IPS DF 6.9 (cell line): ENCODE data around the gene FABP2.
"Not testable (repeated sequence)": the region's sequence is repeated elsewhere in the genome, so short reads cannot be mapped to it uniquely, and the experiment has no call there.

Experiments used
- DNase-seq: peaks from one replicate; pipeline ENCODE4 v3.0.0-alpha.2; 2013; ENCODE audit warnings: low read depth, low spot score
- H3K27ac ChIP-seq: one replicate; pipeline ENCODE4 v1.5.1; 2013; ENCODE audit warnings: low read length, control low read depth
- H3K27me3 ChIP-seq: 2 replicates; pipeline ENCODE4 v1.6.1; 2013; ENCODE audit warnings: mild to moderate bottlenecking, low read length; ENCODE audit not compliant: control insufficient read depth, insufficient read depth
- H3K36me3 ChIP-seq: 2 replicates; pipeline ENCODE4 v1.6.1; 2013; ENCODE audit warnings: low read length; ENCODE audit not compliant: control insufficient read depth, insufficient read depth
- H3K4me1 ChIP-seq: 2 replicates; pipeline ENCODE4 v1.6.1; 2013; ENCODE audit warnings: low read length; ENCODE audit not compliant: control insufficient read depth, insufficient read depth
- H3K4me3 ChIP-seq: 2 replicates; pipeline ENCODE4 v1.5.1; 2013; ENCODE audit warnings: mild to moderate bottlenecking, low read length
- H3K9me3 ChIP-seq: 2 replicates; pipeline ENCODE4 v1.6.1; 2013; ENCODE audit warnings: low read length, inconsistent platforms; ENCODE audit not compliant: control insufficient read depth, insufficient read depth
- WGBS: extraction: QIAGEN DNeasy Blood & Tissue Kit; methylation state at CpG from one replicate; pipeline ENCODE4 v1.1.7; 2013; ENCODE audit warnings: mixed read lengths, missing lambda C conversion rate; ENCODE audit not compliant: insufficient read length, insufficient coverage; 5-methylcytosine and 5-hydroxymethylcytosine counted together

Gene FABP2

DNA sequence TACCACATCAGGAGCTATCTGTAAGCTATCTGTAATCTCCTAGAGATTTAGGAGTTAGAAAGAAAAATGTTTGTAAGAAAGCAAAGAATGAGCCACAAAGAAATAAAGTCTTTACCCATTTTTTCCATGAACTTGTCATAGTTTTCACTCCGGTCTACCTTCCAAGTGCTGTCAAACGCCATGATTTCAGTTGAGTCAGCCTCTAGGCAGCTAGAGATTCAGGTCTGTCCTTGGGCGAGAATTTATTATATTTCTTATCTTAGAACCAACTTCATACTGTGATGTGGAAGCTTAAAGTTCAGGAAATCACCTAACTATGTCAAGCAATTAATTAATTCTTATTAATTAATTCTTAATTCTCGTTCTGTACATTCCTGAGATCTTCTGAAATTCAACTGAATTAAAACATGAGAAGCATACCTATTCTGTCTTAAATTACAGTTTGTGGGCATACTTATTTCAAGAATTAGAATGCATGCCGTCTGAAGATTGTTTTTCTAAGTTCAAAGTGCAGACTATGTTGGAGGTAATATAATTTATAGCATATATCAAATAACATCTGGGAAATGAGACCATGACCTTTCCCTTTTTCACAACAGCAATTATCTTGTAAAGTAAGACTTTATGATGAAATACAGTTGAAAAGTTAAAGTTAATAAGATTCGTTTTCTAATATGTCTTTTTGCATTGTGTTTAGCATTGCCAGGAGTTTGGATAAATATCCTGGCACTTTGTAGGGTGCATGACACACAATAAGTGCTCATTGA is at the start of gene FABP2:
FABP2 (minus strand) TSS at position 218 of the 767 bp plus-strand sequence; CDS start at position 182, 36 bp downstream.
- WGBS: 100% methylated on average over 1 of the region's 6 CpGs
- no peaks in the 10 kb centered on the region for H3K9me3 ChIP-seq

DNA sequence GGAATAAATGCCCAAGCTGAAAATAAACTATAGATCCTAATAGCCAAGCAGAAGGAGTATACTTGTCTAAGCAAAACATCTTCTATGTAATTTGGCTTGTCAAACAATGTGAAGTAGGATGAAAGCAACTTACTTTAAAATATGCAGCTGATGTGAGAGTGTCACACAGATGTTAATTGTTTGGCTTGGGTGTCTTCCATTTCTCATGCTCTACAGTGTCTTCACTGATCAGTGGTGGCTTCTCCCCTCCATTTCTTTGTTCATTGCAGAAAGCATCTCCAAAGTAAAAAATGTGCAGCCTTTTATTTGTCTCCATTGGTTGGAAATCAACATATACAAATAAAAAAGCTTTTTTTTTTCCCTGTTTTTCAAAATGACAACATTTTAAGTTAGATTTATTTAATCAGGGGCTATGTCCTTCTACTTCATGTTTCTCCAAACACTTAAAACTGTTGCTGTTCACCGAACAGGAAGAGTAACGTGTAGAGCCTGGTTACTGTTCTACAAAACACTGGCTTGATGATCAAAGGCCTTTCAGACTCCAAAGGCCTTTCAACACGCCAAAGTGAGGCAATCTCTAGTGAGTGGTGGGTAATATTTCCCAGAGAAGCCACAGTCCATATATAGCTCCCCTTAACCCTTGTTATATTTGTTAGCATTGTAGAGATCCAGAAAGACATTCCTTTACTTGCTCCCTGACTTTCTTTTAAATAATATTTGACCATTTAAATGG is 49.2 kb upstream of the FABP2 start:
- H3K27me3 ChIP-seq, DNase-seq, H3K9me3 ChIP-seq, H3K4me3 ChIP-seq, H3K36me3 ChIP-seq, H3K4me1 ChIP-seq, H3K27ac ChIP-seq: not testable (repeated sequence)
- no CpG with 5 or more reads among the region's 3 CpGs for WGBS

More for the DNA sequence above, at the start of gene FABP2:
- no peaks in the 10 kb centered on the region for H3K27me3 ChIP-seq
- no peak within 1 kb of the TSS for H3K4me3 ChIP-seq
- no peak for DNase-seq
- no peaks in the 10 kb centered on the region for H3K4me1 ChIP-seq
- H3K27ac ChIP-seq: no peak within 1 kb of the TSS
- no peaks in the 10 kb centered on the region for H3K36me3 ChIP-seq

DNA sequence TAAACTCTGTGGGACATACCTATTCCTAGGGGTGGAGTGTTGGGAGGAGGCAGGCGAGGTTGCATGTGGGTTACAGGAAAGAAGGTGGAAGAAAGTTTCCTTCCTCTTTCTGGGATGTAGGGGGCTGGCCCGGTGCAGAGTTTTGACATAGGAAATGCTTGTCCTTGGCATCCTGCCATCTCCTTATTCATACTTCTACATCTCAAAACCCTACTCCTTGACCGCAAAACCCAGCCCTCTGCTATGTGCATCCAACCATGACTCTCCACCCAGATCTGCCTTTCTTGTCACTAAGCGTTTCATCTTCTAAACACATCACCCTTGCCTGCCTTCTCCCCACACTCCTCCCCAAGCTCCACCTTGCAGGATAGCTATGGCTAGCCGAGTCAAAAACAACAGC is 48.5 kb upstream of the FABP2 start:
- H3K27ac ChIP-seq, DNase-seq, H3K27me3 ChIP-seq, H3K9me3 ChIP-seq, H3K36me3 ChIP-seq, H3K4me1 ChIP-seq, H3K4me3 ChIP-seq: not testable (repeated sequence)
- no CpG with 5 or more reads among the region's 5 CpGs for WGBS

DNA sequence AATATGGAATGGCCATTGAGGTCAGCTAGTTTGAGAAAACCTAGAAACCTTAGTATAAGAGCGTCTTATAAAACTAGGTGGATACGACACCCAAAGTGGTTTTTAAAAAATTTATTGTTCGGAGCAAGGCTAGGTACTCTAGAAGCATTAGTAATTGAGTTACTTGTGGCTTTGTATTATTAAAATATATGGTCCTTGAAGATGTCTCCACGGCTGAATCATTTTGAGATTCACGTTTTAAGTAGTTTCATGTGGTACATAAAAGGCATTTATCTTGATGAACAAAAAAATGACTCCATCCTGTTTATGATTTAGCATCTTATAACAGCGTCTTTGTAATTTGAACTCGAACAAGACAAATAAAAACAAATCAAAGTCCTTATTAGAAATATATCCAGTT is 44.9 kb upstream of the FABP2 start:
- H3K36me3 ChIP-seq, H3K4me1 ChIP-seq: not testable (repeated sequence)
- no CpG with 5 or more reads among the region's 7 CpGs for WGBS

DNA sequence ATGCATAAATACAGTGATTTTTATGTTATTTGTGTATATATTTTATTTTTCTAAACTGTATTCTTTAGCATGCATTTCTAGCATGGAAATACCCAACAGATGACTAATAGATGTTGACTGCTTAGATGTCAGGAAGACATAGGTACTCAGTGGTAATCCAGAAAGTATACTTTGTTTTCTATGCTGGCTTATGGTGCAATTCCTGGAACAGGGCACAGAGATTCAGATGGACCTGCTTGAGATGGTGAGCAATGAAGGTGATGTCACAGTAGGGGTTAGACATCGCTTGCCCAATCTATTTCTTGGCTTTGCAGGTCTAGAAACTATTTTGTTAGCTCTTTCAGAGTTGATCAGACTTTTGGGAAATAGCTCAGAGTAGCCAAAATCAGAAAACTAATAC is 42.3 kb upstream of the FABP2 start:
- H3K27ac ChIP-seq, H3K27me3 ChIP-seq, H3K9me3 ChIP-seq, H3K36me3 ChIP-seq, H3K4me3 ChIP-seq, H3K4me1 ChIP-seq, DNase-seq: not testable (repeated sequence)
- whole genome bisulfite sequencing: no CpG with 5 or more reads among the region's 1 CpG

More for the DNA sequence above, 44.9 kb upstream of the FABP2 start:
- not testable (repeated sequence) for H3K9me3 ChIP-seq, DNase-seq, H3K27me3 ChIP-seq, H3K4me3 ChIP-seq, H3K27ac ChIP-seq

DNA sequence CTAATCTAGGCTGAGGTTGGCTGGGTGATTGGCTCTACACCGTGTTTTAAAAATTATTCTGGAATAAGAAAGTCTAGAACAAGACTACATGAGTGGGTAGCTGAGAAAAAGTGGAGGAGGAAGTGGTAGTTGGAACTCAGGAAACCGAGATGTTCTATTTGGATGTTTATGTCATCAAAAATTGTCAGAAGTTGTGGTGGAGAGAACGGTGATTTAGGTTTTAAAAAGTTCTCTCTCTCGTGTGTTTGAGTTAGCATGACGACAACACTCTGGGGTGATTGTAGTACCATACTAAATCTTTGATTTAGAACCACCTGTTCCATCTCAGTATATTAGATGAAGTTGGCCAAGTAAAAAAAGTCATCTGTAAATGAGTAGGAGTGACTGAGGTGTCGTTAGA is 41.4 kb upstream of the FABP2 start:
- not testable (repeated sequence) for H3K27ac ChIP-seq, DNase-seq, H3K36me3 ChIP-seq, H3K4me1 ChIP-seq, H3K9me3 ChIP-seq, H3K4me3 ChIP-seq, H3K27me3 ChIP-seq
- WGBS: 100% methylated on average over 2 of the region's 6 CpGs

DNA sequence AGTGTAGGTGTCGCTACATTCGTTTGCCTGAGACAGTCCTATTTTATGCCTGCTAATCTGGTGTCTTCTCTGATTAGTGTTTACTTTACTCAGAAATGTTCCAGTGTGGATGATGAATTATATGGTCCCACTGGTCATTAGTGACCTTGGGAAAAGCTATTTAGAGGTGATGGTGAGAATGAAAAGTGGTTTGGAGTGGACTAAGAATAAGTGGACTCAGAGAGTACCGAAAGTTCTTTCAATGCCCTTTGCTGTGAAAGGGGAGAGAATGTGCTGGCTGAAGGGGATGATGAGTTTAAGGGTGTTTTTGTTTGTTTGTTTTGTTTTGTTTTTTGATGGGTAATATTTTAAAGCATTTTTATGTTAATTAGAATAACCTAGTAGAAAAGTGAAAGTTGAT is 40.5 kb upstream of the FABP2 start:
- not testable (repeated sequence) for H3K4me3 ChIP-seq, H3K27me3 ChIP-seq, H3K27ac ChIP-seq, H3K4me1 ChIP-seq, H3K36me3 ChIP-seq, DNase-seq, H3K9me3 ChIP-seq
- no CpG with 5 or more reads among the region's 3 CpGs for WGBS

DNA sequence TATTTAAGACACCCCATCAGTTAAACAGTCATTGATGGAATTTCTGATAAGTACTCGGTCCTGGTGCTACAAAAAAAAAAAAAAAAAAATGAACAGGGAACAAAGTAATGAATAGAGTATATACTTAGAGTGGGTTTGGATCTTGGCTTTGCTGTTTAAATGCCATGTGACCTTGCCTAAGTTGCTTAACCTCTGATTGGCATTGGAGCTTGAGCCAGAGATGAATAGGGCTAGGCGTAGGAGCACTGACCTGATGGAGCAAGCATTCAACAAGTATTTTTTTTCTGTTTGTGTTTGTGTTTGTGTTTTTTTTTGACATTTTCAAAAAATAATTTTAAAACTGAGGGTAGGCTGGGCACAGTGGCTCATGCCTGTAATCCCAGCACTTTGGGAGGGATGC is 37.9 kb upstream of the FABP2 start:
- not testable (repeated sequence) for H3K4me1 ChIP-seq, H3K36me3 ChIP-seq, H3K4me3 ChIP-seq, DNase-seq, H3K27me3 ChIP-seq, H3K27ac ChIP-seq, H3K9me3 ChIP-seq
- no CpG with 5 or more reads among the region's 2 CpGs for WGBS

DNA sequence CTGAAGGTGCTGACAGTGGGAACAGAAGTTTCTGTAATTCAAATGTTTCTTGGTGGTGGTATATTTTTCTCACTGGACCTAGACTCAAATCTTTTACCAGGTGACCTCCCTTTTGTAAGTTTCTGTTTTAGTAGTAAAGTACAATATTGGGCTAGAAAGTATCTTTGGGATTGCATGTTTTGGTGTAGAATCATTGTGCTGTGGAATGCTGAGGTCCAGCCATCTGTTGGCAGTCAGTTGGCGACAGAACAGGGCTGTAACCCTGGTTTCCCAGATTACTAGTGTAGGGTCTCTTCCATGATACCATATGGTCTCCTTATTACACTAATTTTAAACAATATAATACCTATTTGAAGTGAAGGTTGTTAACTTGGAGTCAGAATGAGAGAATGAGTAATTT is 34.9 kb upstream of the FABP2 start:
- not testable (repeated sequence) for H3K9me3 ChIP-seq, H3K27ac ChIP-seq, DNase-seq, H3K36me3 ChIP-seq, H3K27me3 ChIP-seq, H3K4me3 ChIP-seq, H3K4me1 ChIP-seq
- WGBS: no CpG with 5 or more reads among the region's 1 CpG

DNA sequence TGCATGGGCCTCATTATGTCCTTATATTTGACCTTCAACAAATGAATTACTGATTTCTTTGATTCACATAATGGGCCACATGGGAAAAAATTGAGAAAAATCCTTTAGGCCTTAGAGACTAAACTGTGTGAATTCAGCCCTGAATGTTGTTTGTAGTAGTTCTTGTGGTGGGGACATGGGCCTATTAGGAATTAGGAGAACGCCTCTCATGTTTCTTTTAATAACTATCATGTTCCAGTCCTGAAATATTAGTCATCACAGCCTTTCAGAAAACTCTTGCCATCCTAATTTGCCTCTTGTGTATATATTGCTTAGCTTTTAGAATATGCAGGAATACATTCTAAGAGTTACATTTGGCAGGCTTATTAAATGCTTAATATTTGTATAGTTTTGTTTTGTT is 34.1 kb upstream of the FABP2 start:
- H3K4me1 ChIP-seq, H3K27me3 ChIP-seq, H3K27ac ChIP-seq, H3K9me3 ChIP-seq, H3K4me3 ChIP-seq, H3K36me3 ChIP-seq, DNase-seq: not testable (repeated sequence)
- no CpG with 5 or more reads among the region's 1 CpG for WGBS

DNA sequence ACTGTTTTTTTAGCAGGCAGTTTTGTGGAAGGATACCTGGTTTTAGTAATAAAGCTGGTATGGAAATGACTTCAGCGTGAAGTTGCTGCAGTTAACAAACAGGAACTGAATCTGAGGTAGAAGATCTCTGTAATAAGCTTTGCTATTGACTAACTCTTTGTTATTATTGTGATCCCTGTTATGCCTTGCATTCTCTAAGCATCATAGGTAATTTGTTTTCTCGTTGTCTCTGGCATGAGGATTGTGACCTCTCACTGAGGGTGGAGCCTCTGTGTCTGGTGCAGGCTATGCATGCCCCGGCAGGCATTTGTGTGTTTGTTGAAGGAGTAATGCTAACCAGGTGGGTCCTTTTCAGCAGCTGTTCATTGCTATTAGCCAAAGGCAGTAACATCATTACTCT is 31.4 kb upstream of the FABP2 start:
- not testable (repeated sequence) for H3K4me3 ChIP-seq, DNase-seq, H3K4me1 ChIP-seq, H3K27me3 ChIP-seq, H3K36me3 ChIP-seq, H3K27ac ChIP-seq, H3K9me3 ChIP-seq
- WGBS: no CpG with 5 or more reads among the region's 3 CpGs
